GM19043 (cell line): ENCODE measurements around the gene CPNE6.
"Not testable (repeated sequence)": the region's sequence is repeated elsewhere in the genome, so short reads cannot be mapped to it uniquely, and the experiment has no call there.

ENCODE experiments used
- ATAC-seq: cut with Tn5 transposase; IDR thresholded peaks from one replicate; pipeline ENCODE4 v1.9.1; 2021; ENCODE audit warnings: low read depth; ENCODE audit not compliant: unreplicated experiment

The CPNE6 gene

DNA sequence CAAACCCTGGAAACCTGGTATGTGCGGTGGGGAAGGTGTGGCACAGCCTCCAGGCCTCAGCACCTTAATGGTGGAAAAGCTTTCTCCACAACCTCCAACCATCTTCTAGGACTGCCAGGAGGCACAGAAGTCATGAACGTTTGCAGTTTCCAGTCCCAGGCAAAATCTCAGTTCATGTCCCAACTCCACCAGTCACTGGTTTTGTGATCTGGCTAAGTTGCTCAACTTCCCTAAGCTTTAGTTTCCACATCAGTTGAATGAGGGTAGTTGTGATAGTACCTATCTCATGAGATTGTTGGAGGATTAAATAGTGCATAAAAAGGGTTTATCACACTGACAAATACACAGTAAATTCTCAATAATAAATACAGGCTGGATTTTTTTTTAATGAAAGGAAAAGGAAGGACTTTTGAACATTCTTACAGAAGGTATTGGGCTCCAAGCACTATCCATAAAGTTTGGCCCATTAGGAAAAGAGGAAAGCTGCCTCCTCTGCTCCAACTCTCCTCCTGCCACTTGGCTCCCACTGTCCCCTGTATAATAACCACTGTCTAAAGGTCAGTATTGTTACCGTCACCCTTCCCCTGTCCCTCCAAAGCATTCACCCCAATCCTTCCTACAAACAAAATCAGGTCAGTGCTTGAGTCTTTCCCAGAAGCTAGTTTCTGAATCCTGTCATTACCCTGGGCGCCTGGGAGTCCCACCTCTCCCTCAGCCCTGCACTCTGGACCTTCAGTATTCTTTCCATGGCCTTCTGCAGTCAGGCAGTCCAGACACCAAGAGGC, 29.0 kb downstream of the CPNE6 start:
- no peak for ATAC-seq

DNA sequence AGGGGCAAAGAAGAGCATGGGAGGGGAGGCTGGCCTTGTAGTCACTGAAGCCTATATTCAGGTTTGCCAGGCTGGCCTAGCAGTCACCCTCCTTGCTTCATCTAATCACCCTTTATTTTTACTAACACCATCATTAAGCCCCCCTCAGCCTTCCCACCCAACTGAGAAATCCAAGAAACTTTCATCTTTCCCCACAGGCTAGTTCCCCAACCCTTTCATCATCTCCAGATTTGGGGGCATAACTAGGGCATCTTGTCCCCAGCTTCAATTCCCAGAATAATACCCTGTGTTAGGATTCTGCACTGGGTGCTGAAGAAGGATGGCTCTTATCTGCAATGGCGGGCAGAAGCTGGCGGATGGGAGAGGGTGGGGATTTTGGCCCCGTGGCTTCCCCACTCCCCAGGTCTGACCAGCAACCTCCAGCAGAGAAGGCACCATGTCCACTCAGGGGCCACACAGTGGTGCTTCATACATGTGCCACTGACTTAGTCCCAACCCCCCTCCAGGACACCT, 29.7 kb downstream of the CPNE6 start:
- no peak for ATAC-seq

- no peak for ATAC-seq
Observed at GRCh38 chr14:24102357-24103048, 31.1 kb downstream of the CPNE6 start.

- no peak for ATAC-seq
Observed at GRCh38 chr14:24103451-24103850, 32.1 kb downstream of the CPNE6 start.

DNA sequence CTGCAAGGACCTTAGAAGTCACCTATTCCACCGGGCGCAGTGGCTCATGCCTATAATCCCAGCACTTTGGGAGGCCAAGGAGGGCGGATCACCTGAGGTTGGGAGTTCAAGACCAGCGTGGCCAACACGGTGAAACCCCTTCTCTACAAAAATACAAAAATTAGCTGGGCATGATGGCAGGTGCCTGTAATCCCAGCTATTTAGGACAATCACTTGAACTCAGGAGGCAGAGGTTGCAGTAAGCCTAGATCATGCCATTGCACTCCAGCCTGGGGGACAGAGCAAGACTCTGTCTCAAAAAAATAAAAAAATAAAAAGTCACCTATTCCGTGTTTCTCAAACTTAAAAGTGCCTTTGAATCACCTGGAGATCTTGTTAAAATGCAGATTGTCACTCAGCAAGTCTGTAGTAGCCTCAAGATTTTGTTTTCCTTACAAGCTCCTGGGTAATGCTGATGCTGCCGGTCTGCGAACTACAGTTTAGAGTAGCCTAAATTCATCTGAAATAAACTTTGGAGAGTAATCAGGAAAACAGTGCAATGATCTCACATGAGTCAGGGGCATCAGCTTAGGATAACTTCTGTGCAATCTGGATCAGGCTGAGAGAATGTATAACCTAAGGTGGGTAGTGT, 34.4 kb downstream of the CPNE6 start:
- not testable (repeated sequence) for ATAC-seq

DNA sequence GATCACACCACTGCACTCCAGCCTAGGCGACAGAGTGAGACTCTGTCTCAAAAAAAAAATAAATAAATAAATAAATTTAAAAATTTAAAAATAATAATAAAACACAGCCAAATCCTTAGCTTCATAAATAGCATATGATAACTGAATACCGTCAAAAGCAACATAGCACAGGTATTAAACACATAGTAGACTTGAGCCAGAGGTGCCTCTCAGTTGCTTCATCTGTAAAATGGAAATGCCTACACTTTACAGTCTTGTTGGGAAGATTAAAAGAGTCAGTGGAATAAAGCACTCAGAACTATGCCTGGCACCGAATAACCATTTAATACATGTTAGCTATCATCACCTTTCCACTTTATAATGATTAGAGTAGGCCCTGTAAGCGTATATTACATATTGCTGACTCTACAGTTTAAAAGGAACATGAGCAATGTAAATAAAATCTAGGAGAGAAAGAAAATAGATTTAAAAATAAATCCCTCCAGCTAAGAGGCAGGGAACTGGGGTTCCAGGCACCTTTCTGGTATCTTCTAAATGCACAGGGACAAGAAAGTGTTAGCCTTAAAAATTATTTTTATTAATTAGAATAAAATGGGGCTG, 35.4 kb downstream of the CPNE6 start:
- ATAC-seq, result no peak

- ATAC-seq, result peak; percentile 23
Observed at GRCh38 chr14:24108336-24108874, 37.0 kb downstream of the CPNE6 start.

- ATAC-seq, result no peak
Observed at GRCh38 chr14:24110060-24110459, 38.7 kb downstream of the CPNE6 start.

- no peak for ATAC-seq
Observed at GRCh38 chr14:24110523-24110922, 39.2 kb downstream of the CPNE6 start.

DNA sequence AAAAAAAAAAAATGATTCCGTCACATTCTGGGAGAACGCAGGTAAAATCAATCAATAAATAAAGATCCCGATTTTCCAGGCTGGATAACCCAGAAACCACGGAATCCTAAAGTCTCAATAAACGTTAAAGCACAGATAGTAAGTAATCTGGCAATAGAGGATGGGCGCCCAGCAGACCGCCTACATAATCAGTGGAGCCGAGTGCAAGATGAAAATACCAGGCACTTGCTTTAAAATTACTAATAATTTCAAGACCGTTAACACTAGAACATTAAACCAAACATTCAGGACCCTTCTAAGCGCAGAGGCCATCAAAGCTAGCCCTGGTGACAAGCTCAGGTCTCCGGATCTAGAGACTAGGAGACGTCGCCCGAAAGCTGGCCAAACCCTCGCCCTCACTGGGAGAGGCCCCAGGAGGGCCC, 42.0 kb downstream of the CPNE6 start:
- no peak for ATAC-seq

- ATAC-seq, result peak; percentile 26
Observed at GRCh38 chr14:24113801-24114531, 42.6 kb downstream of the CPNE6 start.

DNA sequence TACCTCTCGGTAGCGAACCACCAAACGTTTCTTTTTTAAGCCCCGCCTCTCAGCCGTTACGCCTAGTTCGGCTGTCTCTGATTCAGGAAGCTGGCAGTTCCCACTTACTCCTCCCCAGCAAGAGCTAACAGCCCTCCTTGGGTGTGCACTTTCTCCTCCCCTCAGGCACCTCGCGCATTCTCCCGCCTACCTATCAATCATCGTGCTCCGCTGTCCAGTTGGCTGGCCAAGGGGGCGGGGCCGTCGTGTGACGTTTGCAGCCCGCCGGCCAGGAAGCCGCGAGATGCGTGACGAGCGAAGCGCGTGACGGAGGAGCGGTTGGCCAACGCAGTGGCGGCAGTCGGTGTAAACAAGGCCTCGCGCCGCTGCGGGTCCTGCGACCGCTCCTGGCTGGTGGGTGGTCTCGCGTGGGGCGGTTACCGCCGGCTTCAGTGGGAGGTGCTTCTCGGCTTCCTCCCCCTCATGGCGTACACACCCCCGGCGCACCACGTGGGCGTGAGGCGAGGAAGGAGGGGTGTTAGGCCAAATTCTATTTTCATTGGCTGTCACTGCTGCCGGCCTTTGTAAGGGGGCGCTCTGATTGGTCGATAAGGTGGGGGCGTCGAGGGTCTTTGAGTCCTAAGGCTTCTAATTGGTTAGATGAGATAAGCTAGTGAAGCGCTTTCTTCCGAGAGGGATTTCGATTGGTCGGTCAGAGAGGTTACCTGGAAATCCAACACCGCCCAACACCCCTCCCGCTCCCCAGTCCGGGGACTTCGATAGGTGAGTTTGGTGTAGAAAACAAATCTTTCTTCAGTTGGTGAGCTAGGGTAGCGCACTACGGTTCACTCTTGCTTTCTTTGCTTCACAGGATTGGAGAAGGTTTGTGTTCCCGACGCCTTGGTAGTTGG, 43.4 kb downstream of the CPNE6 start, which contains the start of the genes DCAF11 and NRL:
Gene DCAF11 (plus strand): TSS at position 246 of the 890 bp plus-strand sequence. CDS start 818 bp downstream, outside the sequence.
Gene NRL (minus strand): TSS at position 418 of the 890 bp plus-strand sequence. CDS start 32,101 bp downstream, outside the sequence.
- ATAC-seq, result peak; percentile 81

DNA sequence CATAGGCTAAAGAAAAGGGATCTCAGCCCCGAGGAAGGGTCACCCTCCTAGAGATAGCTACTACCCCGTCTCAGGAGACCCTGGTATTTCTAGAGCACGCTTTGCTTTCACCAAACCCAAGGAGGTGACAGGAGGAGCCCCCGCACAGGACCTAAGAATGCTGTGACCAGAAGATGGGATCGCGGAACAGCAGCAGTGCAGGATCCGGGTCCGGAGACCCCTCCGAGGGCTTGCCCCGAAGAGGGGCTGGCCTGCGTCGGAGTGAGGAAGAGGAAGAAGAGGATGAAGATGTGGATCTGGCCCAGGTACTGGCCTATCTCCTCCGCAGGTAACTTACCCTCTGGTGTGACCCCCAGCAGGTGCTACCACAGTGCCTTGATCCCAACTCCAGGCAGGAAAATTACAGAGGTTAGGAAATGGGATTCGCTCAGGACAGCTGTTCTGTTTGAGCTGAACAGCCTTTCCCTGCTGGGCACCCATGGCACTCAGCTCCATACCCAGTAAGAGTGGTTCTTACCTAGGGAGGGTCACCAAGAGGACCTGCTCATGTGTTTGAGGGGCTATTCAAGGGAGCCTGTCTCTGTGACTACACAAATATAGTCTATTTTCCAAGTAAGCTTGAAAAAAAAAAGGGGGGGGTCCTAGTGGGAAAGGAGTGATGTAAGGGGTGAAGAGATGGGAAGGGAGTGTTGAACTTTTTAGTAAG, 44.2 kb downstream of the CPNE6 start:
- ATAC-seq, result no peak

DNA sequence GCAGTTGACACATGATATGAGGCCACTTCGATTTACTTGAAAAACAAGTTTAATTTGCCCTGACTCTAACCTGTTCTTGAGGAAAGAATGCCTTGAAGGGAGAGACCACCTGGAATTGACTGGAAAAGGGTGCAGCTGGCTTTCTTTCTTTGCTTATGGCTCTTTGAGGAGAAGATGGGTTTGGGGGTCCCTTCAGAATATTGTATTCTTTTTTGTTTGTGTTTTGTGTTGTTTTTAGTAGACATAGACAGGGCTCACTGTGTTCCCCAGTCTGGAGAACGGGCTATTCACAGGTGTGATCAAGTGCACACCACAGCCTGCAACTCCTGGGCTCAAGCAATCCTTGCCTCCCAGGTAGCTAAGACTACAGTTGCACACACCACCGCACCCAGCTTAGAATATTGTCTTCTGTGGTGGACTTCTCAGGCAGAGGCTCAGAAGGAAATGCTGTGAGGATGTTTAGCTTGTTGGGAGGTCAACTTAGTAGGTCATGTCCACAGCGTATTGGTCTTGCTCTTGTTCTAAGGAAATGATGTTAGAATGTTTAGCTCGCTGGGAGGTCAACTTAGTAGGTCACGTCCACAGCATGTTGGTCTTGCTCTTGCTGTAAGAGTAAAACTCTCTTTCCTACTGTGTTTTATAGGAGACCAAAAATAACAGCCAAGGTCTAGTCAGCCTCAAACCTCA, 44.9 kb downstream of the CPNE6 start:
- no peak for ATAC-seq

- ATAC-seq, result no peak
Observed at GRCh38 chr14:24117179-24117578, 45.8 kb downstream of the CPNE6 start.

DNA sequence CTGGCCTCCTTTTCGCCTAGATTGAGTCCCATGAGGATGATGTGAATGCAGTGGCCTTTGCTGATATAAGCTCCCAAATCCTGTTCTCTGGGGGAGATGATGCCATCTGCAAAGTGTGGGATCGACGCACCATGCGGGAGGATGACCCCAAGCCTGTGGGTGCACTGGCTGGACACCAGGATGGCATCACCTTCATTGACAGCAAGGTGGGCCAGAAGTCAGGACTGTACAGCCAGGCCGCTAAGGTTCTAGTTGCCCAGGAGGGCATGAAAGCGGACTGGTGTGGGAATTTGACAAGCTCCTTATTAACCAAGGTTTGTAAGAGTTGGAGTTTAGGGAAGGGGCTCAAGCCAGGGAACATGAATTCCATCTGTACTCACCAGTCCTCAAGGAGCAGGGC, 48.3 kb downstream of the CPNE6 start:
- ATAC-seq, result no peak

DNA sequence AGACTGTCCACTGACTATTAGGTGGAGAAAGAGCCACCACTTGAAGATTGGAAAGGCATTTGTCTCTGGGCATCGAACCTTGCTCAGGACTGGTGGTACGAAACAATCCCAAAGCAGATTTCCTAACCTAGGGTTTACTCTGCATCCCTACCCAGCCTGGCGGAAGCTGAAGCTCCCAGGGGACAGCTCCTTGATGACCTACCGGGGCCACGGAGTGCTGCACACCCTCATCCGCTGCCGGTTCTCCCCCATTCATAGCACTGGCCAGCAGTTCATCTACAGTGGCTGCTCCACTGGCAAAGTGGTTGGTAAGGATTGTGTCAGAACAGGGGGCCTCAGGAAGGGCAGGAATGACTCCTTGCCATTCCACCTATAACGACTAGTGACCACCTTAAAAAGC, 49.8 kb downstream of the CPNE6 start:
- ATAC-seq, result no peak

GRCh38 chr14:24122416-24122815, 51.1 kb downstream of the CPNE6 start:
- ATAC-seq, result no peak
